ENCODE measurements around the gene COG2. TPM values are rescaled to one million over a fixed set of nuclear protein-coding genes. Genes with fewer than 3 reads are reported as not detected.

COG2 gene
- polyA plus RNA-seq, 1 donor (not counting 4 experiments of a cell fraction or from before 2014, with no cell fraction given), result 18.6 TPM

DNA sequence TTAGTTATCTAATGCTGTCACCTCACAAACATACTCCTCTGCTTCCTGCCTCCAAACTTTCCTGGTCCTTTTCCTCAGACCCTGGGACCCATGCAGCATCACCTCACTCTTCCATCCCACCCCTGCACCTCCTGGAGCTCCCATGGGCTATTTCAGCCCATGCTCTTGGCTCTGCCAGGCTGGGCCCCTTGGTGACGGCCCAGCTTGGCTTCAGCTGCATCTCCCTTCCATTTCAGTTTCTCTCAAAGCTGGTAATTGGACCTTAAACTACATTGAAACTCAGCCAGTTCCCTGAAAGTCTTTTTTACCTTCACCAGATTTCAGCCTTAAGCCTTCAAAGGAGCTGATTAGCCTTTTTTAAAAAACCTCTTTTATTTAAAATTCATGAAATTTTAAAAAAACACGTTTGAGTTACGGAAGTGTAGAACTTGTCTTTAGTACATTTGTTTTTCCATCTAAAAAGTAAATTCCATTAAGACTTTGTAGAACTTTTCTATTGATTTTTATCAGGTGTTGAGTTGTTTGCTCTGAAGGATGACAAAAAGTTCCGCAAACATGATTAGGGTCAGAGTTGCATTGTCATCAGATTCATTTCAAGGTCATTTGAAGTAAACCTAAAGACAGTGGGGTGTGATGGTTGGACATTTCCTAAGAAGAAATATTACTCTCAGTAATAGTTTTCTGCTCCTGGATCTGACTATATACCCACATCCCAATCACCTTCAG is 38.2 kb downstream of the COG2 start:
- H3K36me3 ChIP-seq (ENCODE audit: control insufficient read depth in 2 of 2, extremely low read depth in 1 of 2, insufficient read depth in 2 of 2, low read length in 2 of 2), result peaks cover 8% of the 10 kb centered on the region in 2 experiments

DNA sequence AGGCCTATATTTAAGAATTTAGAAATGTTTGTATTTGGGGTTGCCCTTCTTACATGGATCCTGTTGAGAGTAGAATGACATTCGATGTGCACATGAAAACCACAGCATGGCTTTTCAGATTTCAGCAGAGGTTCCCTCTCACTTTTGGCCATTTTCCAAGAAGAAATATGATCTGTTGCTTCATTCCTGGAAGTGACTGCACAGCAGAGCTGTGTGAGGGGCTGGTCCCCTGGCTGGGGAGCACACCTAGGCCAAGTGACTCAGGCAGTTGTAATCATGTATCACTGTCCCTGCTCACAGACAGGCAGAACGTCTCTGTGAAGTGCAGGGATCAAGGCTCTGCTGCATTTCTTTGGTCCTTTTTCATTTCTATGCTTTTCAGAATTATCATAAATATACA is 39.3 kb downstream of the COG2 start:
- no peaks in the 10 kb centered on the region for H3K9me3 ChIP-seq (ENCODE audit: control insufficient read depth, low read depth, low read length)
- no peaks in the 10 kb centered on the region for H3K9me1 ChIP-seq (ENCODE audit: control insufficient read depth, extremely low read depth, insufficient read depth, low read length)
- no peak overlapping the region for H3K4me3 ChIP-seq (ENCODE audit: control insufficient read depth in 2 of 3, extremely low read depth in 1 of 3, insufficient read depth in 2 of 3, low read depth in 1 of 3, low read length in 3 of 3)
- FAIRE-seq (peak; percentile 26), DNase-seq (ENCODE audit: low read depth, low spot score) (peak; percentile 13)
- no peak overlapping the region for H3K4me2 ChIP-seq (ENCODE audit: control insufficient read depth, extremely low read depth, insufficient read depth, low read depth, low read length)
- TF ChIP-seq, protein P1, sequence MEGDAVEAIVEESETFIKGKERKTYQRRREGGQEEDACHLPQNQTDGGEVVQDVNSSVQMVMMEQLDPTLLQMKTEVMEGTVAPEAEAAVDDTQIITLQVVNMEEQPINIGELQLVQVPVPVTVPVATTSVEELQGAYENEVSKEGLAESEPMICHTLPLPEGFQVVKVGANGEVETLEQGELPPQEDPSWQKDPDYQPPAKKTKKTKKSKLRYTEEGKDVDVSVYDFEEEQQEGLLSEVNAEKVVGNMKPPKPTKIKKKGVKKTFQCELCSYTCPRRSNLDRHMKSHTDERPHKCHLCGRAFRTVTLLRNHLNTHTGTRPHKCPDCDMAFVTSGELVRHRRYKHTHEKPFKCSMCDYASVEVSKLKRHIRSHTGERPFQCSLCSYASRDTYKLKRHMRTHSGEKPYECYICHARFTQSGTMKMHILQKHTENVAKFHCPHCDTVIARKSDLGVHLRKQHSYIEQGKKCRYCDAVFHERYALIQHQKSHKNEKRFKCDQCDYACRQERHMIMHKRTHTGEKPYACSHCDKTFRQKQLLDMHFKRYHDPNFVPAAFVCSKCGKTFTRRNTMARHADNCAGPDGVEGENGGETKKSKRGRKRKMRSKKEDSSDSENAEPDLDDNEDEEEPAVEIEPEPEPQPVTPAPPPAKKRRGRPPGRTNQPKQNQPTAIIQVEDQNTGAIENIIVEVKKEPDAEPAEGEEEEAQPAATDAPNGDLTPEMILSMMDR (optimal IDR thresholded peaks at IDR 0.05 in 1 of 3, IDR thresholded peaks at IDR 0.05 in 1 of 3, conservative IDR thresholded peaks at IDR 0.05 in 1 of 3; ENCODE audit: extremely low read depth in 1 of 3, insufficient read depth in 2 of 3, low read length in 3 of 3), result no peak
- TF ChIP-seq EZH2 (IDR thresholded peaks at IDR 0.05; ENCODE audit: low read length), result no peak
- no peaks in the 10 kb centered on the region for H3K79me2 ChIP-seq (ENCODE audit: control insufficient read depth, insufficient read depth, low read length)
- H2AFZ ChIP-seq (ENCODE audit: control insufficient read depth, low read length), result no peak overlapping the region
- H3K4me1 ChIP-seq (ENCODE audit: control insufficient read depth, extremely low read depth, insufficient read depth, low read length), result peaks cover 15% of the 10 kb centered on the region
- dilution Hi-C loops (cut with MboI; ENCODE audit: extremely low pct_ligation_motif_present, low sequenced_read_pairs), result no loop called here
- H3K27ac ChIP-seq (ENCODE audit: control insufficient read depth, insufficient read depth, low read length), result no peak overlapping the region
- no peaks in the 10 kb centered on the region for H4K20me1 ChIP-seq (ENCODE audit: control insufficient read depth, extremely low read depth, insufficient read depth, low read length)
- H3K9ac ChIP-seq (ENCODE audit: control insufficient read depth, extremely low read depth, insufficient read depth, low read length), result no peak overlapping the region
- H3K36me3 ChIP-seq (ENCODE audit: control insufficient read depth in 2 of 2, extremely low read depth in 1 of 2, insufficient read depth in 2 of 2, low read length in 2 of 2), result peaks cover 10 to 13% of the 10 kb centered on the region in 2 experiments
- no peaks in the 10 kb centered on the region for H3K27me3 ChIP-seq (ENCODE audit: control insufficient read depth, extremely low read depth, insufficient read depth, low read length)

More for the DNA sequence above, 38.2 kb downstream of the COG2 start:
- Histone ChIP-seq H3K27me3 (ENCODE audit: control insufficient read depth, extremely low read depth, insufficient read depth, low read length) (no peaks in the 10 kb centered on the region), H3K9me1 (ENCODE audit: control insufficient read depth, extremely low read depth, insufficient read depth, low read length) (no peaks in the 10 kb centered on the region), H3K4me3 (ENCODE audit: control insufficient read depth in 2 of 3, extremely low read depth in 1 of 3, insufficient read depth in 2 of 3, low read depth in 1 of 3, low read length in 3 of 3) (no peak overlapping the region), H3K79me2 (ENCODE audit: control insufficient read depth, insufficient read depth, low read length) (no peaks in the 10 kb centered on the region), H4K20me1 (ENCODE audit: control insufficient read depth, extremely low read depth, insufficient read depth, low read length) (no peaks in the 10 kb centered on the region), H3K9me3 (ENCODE audit: control insufficient read depth, low read depth, low read length) (no peaks in the 10 kb centered on the region), H3K27ac (ENCODE audit: control insufficient read depth, insufficient read depth, low read length) (no peak overlapping the region), H3K4me1 (ENCODE audit: control insufficient read depth, extremely low read depth, insufficient read depth, low read length) (peaks cover 15% of the 10 kb centered on the region), H3K4me2 (ENCODE audit: control insufficient read depth, extremely low read depth, insufficient read depth, low read depth, low read length) (no peak overlapping the region), H3K9ac (ENCODE audit: control insufficient read depth, extremely low read depth, insufficient read depth, low read length) (no peak overlapping the region), H2AFZ (ENCODE audit: control insufficient read depth, low read length) (no peak overlapping the region)
- no peak for FAIRE-seq
- TF ChIP-seq, protein P1 (optimal IDR thresholded peaks at IDR 0.05 in 1 of 3, IDR thresholded peaks at IDR 0.05 in 1 of 3, conservative IDR thresholded peaks at IDR 0.05 in 1 of 3; ENCODE audit: extremely low read depth in 1 of 3, insufficient read depth in 2 of 3, low read length in 3 of 3), result no peak
- dilution Hi-C loops (cut with MboI; ENCODE audit: extremely low pct_ligation_motif_present, low sequenced_read_pairs), result no loop called here
- no peak for DNase-seq (ENCODE audit: low read depth, low spot score)

Data from keratinocyte (primary cell).